GM21526 (cell line): ENCODE data around the gene WDR74.
"Not testable (repeated sequence)": the region's sequence is repeated elsewhere in the genome, so short reads cannot be mapped to it uniquely, and the experiment has no call there.

ENCODE experiments used
- ATAC-seq: cut with Tn5 transposase; IDR thresholded peaks from one replicate; pipeline ENCODE4 v1.9.1; 2021; ENCODE audit warnings: moderate library complexity; ENCODE audit not compliant: unreplicated experiment, low FRiP score

WDR74 gene

GRCh38 chr11:62860835-62861563 lies 21.6 kb upstream of the WDR74 start:
- no peak for ATAC-seq

GRCh38 chr11:62859281-62859703 lies 19.9 kb upstream of the WDR74 start:
- ATAC-seq: not testable (repeated sequence)

- ATAC-seq: no peak
Observed at GRCh38 chr11:62858201-62858600, 18.8 kb upstream of the WDR74 start.

- ATAC-seq: no peak
Observed at GRCh38 chr11:62857541-62857982, 18.2 kb upstream of the WDR74 start.

- no peak for ATAC-seq
Observed at GRCh38 chr11:62856333-62856895, 17.0 kb upstream of the WDR74 start.

- peak; percentile 73 for ATAC-seq
Observed at GRCh38 chr11:62855571-62856332, 16.4 kb upstream of the WDR74 start.

- no peak for ATAC-seq
Observed at GRCh38 chr11:62854825-62855570, 15.6 kb upstream of the WDR74 start.

- ATAC-seq: no peak
Observed at GRCh38 chr11:62854013-62854824, 14.8 kb upstream of the WDR74 start.

- no peak for ATAC-seq
Observed at GRCh38 chr11:62853279-62853965, 14.0 kb upstream of the WDR74 start.

- ATAC-seq: no peak
Observed at GRCh38 chr11:62852523-62853188, 13.3 kb upstream of the WDR74 start.

GRCh38 chr11:62851807-62852522 lies 12.6 kb upstream of the WDR74 start:
- no peak for ATAC-seq

- no peak for ATAC-seq
Observed at GRCh38 chr11:62850911-62851806, 11.8 kb upstream of the WDR74 start.

GRCh38 chr11:62847767-62848314 lies 8.5 kb upstream of the WDR74 start:
- ATAC-seq: no peak

GRCh38 chr11:62846177-62846576 lies 6.8 kb upstream of the WDR74 start:
- no peak for ATAC-seq

- ATAC-seq: no peak
Observed at GRCh38 chr11:62844154-62844553, 4.8 kb upstream of the WDR74 start.

GRCh38 chr11:62843466-62843865 lies 4.1 kb upstream of the WDR74 start:
- no peak for ATAC-seq

GRCh38 chr11:62842891-62843290 lies 3.5 kb upstream of the WDR74 start:
- not testable (repeated sequence) for ATAC-seq
